Measurements from ENCODE around the gene PDGFRB.

Gene PDGFRB

DNA sequence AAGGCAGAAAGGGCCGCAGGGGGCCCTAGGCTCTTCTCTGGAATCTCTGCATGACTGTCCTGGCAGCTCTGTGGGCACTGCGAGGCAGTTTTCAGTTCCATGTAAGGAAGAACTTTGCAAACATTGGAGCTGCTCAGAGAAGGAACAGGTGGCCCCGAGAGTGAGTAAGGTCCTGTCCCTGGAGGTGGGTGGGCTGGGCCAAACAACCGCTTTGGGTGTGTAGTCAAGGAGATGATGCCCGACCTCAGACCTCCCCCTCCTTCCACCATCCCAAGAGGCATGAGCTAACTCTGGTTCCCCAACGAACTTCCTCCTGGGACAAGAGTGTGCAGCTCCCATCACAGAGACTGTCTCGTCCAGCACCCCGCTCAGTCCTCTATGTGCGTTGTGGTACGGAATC lies 89.8 kb downstream of the PDGFRB start:
- no peak for DNase-seq (ENCODE audit: low read depth)

DNA sequence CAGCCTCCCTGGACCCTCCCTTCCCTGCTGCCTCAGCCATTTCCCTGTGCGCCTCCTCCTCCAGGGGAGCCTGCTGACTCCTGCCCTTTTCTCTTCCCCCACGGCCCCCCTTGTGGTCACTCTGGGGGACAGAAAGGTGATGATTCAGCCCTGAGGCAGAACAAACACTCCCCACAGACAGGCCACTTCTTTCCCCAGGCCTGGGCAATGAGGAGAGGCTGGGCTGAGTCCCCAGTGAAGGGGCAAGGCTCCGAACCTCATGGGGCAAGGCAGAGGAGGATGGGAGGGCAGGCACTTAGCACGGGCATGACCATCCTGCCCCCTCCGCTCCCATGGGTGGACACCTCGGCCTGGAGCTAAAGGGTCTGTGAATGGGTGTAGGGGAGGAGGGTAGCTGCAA lies 90.3 kb downstream of the PDGFRB start:
- DNase-seq (ENCODE audit: low read depth), result no peak

DNA sequence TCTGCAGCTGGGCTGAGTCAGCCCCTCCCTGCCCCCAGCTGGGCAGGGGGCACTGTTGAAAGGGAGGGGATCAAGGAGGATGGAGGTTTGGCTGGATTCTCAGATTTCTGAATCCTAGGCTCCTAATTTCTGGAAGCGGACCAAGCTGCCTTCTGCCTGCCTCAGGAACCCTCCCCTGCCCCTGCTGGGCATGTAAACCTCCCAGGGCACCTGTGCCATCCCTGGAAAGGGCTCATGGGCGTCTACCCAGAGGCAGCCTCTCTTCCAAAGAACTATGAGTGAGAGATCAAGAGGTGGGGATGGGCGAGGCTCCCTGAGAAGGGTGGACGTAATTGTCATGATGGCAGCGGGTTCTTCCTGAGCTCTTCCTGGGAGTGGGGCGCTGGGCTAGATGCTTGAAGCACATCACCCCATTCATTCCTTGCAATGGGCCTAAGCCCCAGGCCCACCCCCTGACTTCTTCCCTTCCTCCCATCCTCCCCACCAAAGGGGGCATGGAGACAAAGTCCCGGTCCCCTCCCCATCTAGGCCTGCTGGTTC lies 90.9 kb downstream of the PDGFRB start:
- DNase-seq (ENCODE audit: low read depth), result no peak
